Keratinocyte (primary cell): Measurements from ENCODE around the gene GOLGA5. TPM values are rescaled to one million over a fixed set of nuclear protein-coding genes. Genes with fewer than 3 reads are reported as not detected.

Source experiments
- DNase-seq: peaks from one replicate; pipeline ENCODE4 v3.0.0-alpha.2; 2011; ENCODE audit warnings: low read depth, missing footprints, low spot score
- FAIRE-seq: peaks from 2 replicates; lab custom pipeline; 2011; peaks lifted over from hg19 to GRCh38; lab: Jason Lieb, UNC
- H2AFZ ChIP-seq: 2 replicates; pipeline ENCODE4 v1.6.0; 2012; ENCODE audit warnings: low read length, control low read depth, inconsistent platforms; ENCODE audit not compliant: control insufficient read depth
- H3K27ac ChIP-seq: 2 replicates; pipeline ENCODE4 v1.5.1; 2011; ENCODE audit warnings: low read length; ENCODE audit not compliant: control insufficient read depth, insufficient read depth
- H3K27me3 ChIP-seq: 3 replicates; pipeline ENCODE4 v1.6.0; 2011; ENCODE audit warnings: low read length; ENCODE audit not compliant: control insufficient read depth, insufficient read depth; ENCODE audit errors: extremely low read depth
- H3K36me3 ChIP-seq, 2 experiments: 2 replicates in 1 of 2; 3 replicates in 1 of 2; pipeline ENCODE4 v1.5.1; 2011; ENCODE audit warnings: low read length in 2 of 2, mild to moderate bottlenecking in 1 of 2; ENCODE audit not compliant: control insufficient read depth in 2 of 2, insufficient read depth in 2 of 2; ENCODE audit errors: extremely low read depth in 1 of 2
- H3K4me1 ChIP-seq: 3 replicates; pipeline ENCODE4 v1.5.1; 2011; ENCODE audit warnings: low read length; ENCODE audit not compliant: control insufficient read depth, insufficient read depth; ENCODE audit errors: extremely low read depth
- H3K4me2 ChIP-seq: 3 replicates; pipeline ENCODE4 v1.6.0; 2011; ENCODE audit warnings: low read depth, low read length; ENCODE audit not compliant: control insufficient read depth, insufficient read depth; ENCODE audit errors: extremely low read depth
- H3K4me3 ChIP-seq, 3 experiments: fragments of 200-600 bp in 1 of 3; sonication (generic) in 1 of 3; 2 replicates in 2 of 3; 3 replicates in 1 of 3; pipeline ENCODE4 v1.5.1; 2011 to 2016; ENCODE audit warnings: low read length in 3 of 3, mild to moderate bottlenecking in 3 of 3, control low read depth in 2 of 3, inconsistent platforms in 1 of 3, low read depth in 1 of 3, mixed read lengths in 1 of 3, mixed run types in 1 of 3, moderate library complexity in 1 of 3; ENCODE audit not compliant: control insufficient read depth in 2 of 3, insufficient read depth in 2 of 3; ENCODE audit errors: extremely low read depth in 1 of 3
- H3K79me2 ChIP-seq: 2 replicates; pipeline ENCODE4 v1.6.0; 2012; ENCODE audit warnings: low read length; ENCODE audit not compliant: control insufficient read depth, insufficient read depth
- H3K9ac ChIP-seq: 3 replicates; pipeline ENCODE4 v1.6.0; 2011; ENCODE audit warnings: low read length; ENCODE audit not compliant: control insufficient read depth, insufficient read depth; ENCODE audit errors: extremely low read depth
- H3K9me1 ChIP-seq: 3 replicates; pipeline ENCODE4 v1.6.0; 2011; ENCODE audit warnings: low read length; ENCODE audit not compliant: control insufficient read depth, insufficient read depth; ENCODE audit errors: extremely low read depth
- H3K9me3 ChIP-seq: 2 replicates; pipeline ENCODE4 v1.5.1; 2012; ENCODE audit warnings: low read depth, low read length; ENCODE audit not compliant: control insufficient read depth
- H4K20me1 ChIP-seq: 3 replicates; pipeline ENCODE4 v1.6.0; 2011; ENCODE audit warnings: low read length; ENCODE audit not compliant: control insufficient read depth, insufficient read depth; ENCODE audit errors: extremely low read depth
- CTCF ChIP-seq, 3 experiments: IDR thresholded peaks in 1 of 3; conservative IDR thresholded peaks in 1 of 3; optimal IDR thresholded peaks in 1 of 3; 2 replicates in 2 of 3; 3 replicates in 1 of 3; pipeline versions ENCODE3 to v1.5.1; 2011; ENCODE audit warnings: low read length in 3 of 3, mild to moderate bottlenecking in 3 of 3, moderate library complexity in 2 of 3, control low read depth in 1 of 3, inconsistent platforms in 1 of 3; ENCODE audit not compliant: insufficient read depth in 2 of 3; ENCODE audit errors: extremely low read depth in 1 of 3
- EZH2 ChIP-seq: IDR thresholded peaks from one replicate; pipeline ENCODE4 v1.6.1; 2012; ENCODE audit warnings: inconsistent platforms, mild to moderate bottlenecking, low read length, moderate library complexity
- dilution Hi-C: fragments of 300-500 bp; cut with MboI; formaldehyde crosslinking; loops from one replicate; pipeline ENCODE4 v1.7.0; 2020; ENCODE audit warnings: low sequenced_read_pairs; ENCODE audit not compliant: extremely low pct_ligation_motif_present
- polyA minus RNA-seq, 3 experiments: library from RNA; depleted of rRNA, polyadenylated mRNA; stranded (reverse); fragments of >200 nt; gene quantifications; 1 replicate in 1 of 3; 2 replicates in 1 of 3; 3 replicates in 1 of 3; pipeline ENCODE4 v1.2.3, GENCODE V29; 2011
- polyA plus RNA-seq, 5 experiments: library from polyadenylated mRNA; depleted of rRNA in 3 of 5; stranded (reverse) in 3 of 5; stranded (forward) in 1 of 5; unstranded in 1 of 5; fragments of >200 nt; gene quantifications; 1 replicate in 1 of 5; 2 replicates in 3 of 5; 3 replicates in 1 of 5; pipeline versions ENCODE4 v1.2.1 to v1.2.3, GENCODE V29; 2011 to 2012; ENCODE audit warnings: missing spikeins in 2 of 5, low read depth in 1 of 5, low replicate concordance in 1 of 5

Gene GOLGA5
- polyA plus RNA-seq (30.3 to 37.8 TPM (median 30.6 TPM) in 3 replicates), polyA minus RNA-seq (7.4 to 20.7 TPM (median 11.5 TPM) in 3 replicates)
- polyA plus RNA-seq (2011; ENCODE audit: low read depth), result 85.9 TPM
- 29.0 and 51.8 TPM in 2 replicates for polyA plus RNA-seq (2011; cell fraction: cytosol; rRNA removed)
- 27.3 and 32.1 TPM in 2 replicates for polyA plus RNA-seq (2011; cell fraction: nucleus; rRNA removed)
- 20.5 and 24.5 TPM in 2 replicates for polyA plus RNA-seq (2012; ENCODE audit: low replicate concordance)
- 16.5 TPM for polyA minus RNA-seq (2011; cell fraction: cytosol; rRNA and poly(A)+ RNA removed)
- 10.3 and 20.5 TPM in 2 replicates for polyA minus RNA-seq (2011; cell fraction: nucleus; rRNA and poly(A)+ RNA removed)

GRCh38 chr14:92793709-92794546 is at the start of gene GOLGA5:
Gene GOLGA5 (plus strand): TSS chr14:92794305. CDS start chr14:92797438, 3,133 bp downstream.
- Histone ChIP-seq H3K79me2 (peaks cover 35% of the 10 kb centered on the region), H3K4me1 (peaks cover 21% of the 10 kb centered on the region), H3K4me3 (peak within 1 kb of the TSS; percentile 91 to 94 (median 91)), H3K9me1 (no peaks in the 10 kb centered on the region), H3K27ac (peak within 1 kb of the TSS; percentile 90), H3K4me2 (peak within 1 kb of the TSS; percentile 89), H3K9ac (peak within 1 kb of the TSS; percentile 97), H2AFZ (peak within 1 kb of the TSS; percentile 85), H3K27me3 (no peaks in the 10 kb centered on the region), H3K36me3 (peaks cover 3 to 4% of the 10 kb centered on the region in 2 experiments), H3K9me3 (peaks cover under 1% of the 10 kb centered on the region), H4K20me1 (no peaks in the 10 kb centered on the region)
- TF ChIP-seq CTCF (optimal IDR thresholded peaks at IDR 0.05 in 1 of 3, IDR thresholded peaks at IDR 0.05 in 1 of 3, conservative IDR thresholded peaks at IDR 0.05 in 1 of 3; ENCODE audit: extremely low read depth in 1 of 3, insufficient read depth in 2 of 3, low read length in 3 of 3), result no peak
- TF ChIP-seq EZH2, result no peak
- dilution Hi-C loops, result no loop called here
- peak; percentile 39 for FAIRE-seq
- peak; percentile 89 for DNase-seq

- Histone ChIP-seq H3K4me2 (peak overlapping the region; percentile 99), H3K9me1 (no peaks in the 10 kb centered on the region), H3K27me3 (no peaks in the 10 kb centered on the region), H2AFZ (peak overlapping the region; percentile 88), H3K4me1 (peaks cover 5% of the 10 kb centered on the region), H3K27ac (peak overlapping the region; percentile 80), H3K4me3 (peak overlapping the region; percentile 80 to 93 (median 83)), H4K20me1 (no peaks in the 10 kb centered on the region), H3K9ac (peak overlapping the region; percentile 92), H3K36me3 (no peaks in the 10 kb centered on the region), H3K9me3 (no peaks in the 10 kb centered on the region), H3K79me2 (peaks cover 9% of the 10 kb centered on the region)
- FAIRE-seq (no peak), DNase-seq (no peak)
- dilution Hi-C loops, result no loop called here
- TF ChIP-seq CTCF (optimal IDR thresholded peaks at IDR 0.05 in 1 of 3, IDR thresholded peaks at IDR 0.05 in 1 of 3, conservative IDR thresholded peaks at IDR 0.05 in 1 of 3; ENCODE audit: extremely low read depth in 1 of 3, insufficient read depth in 2 of 3, low read length in 3 of 3), result no peak
- no peak for TF ChIP-seq EZH2
These were observed 46.3 kb upstream of the GOLGA5 start for GRCh38 chr14:92747701-92748258.
